H1 (cell line): ENCODE data around the gene TWIST2. TPM values are rescaled to one million over a fixed set of nuclear protein-coding genes. Genes with fewer than 3 reads are reported as not detected.

Source experiments
- CTCF ChIA-PET: fragments of 300-600 bp; sonication (Branson Sonifier 250); formaldehyde crosslinking; loops from one replicate; lab custom pipeline; 2021; ENCODE audit not compliant: partially characterized antibody; lab: Charles Lee
- POLR2A ChIA-PET: fragments of 300-600 bp; sonication (Branson Sonifier 250); formaldehyde crosslinking; loops from one replicate; lab custom pipeline; 2021; ENCODE audit warnings: inconsistent platforms; ENCODE audit not compliant: partially characterized antibody; lab: Charles Lee
- DNase-seq, 2 experiments: peaks; one replicate each; pipeline versions ENCODE4 v3.0.0 to v3.0.0-alpha.2; 2010 to 2022; ENCODE audit warnings: low spot score in 2 of 2, low read depth in 1 of 2, mixed read lengths in 1 of 2
- FAIRE-seq: peaks from 2 replicates; lab custom pipeline; 2011; peaks lifted over from hg19 to GRCh38; lab: Jason Lieb, UNC
- H2AFZ ChIP-seq: 2 replicates; pipeline ENCODE4 v1.8.1; 2012; ENCODE audit warnings: low read length, inconsistent platforms
- H2AK5ac ChIP-seq: 2 replicates; pipeline ENCODE4 v1.6.1; 2013; ENCODE audit warnings: low read depth, low read length
- H2BK120ac ChIP-seq: replicated peaks from 2 replicates; pipeline ENCODE3; 2013; ENCODE audit warnings: low read depth, low read length, inconsistent platforms
- H2BK12ac ChIP-seq: 2 replicates; pipeline ENCODE4 v1.6.1; 2013; ENCODE audit warnings: low read depth, low read length
- H2BK15ac ChIP-seq: 2 replicates; pipeline ENCODE4 v1.6.1; 2013; ENCODE audit warnings: low read length
- H2BK20ac ChIP-seq: 2 replicates; pipeline ENCODE4 v1.6.1; 2013; ENCODE audit warnings: low read length
- H2BK5ac ChIP-seq: 2 replicates; pipeline ENCODE4 v1.6.1; 2013; ENCODE audit warnings: low read depth, low read length
- H3K14ac ChIP-seq: 2 replicates; pipeline ENCODE4 v1.6.1; 2013; ENCODE audit warnings: inconsistent platforms; ENCODE audit not compliant: insufficient read length
- H3K18ac ChIP-seq: 2 replicates; pipeline ENCODE4 v1.6.1; 2013; ENCODE audit warnings: low read length; ENCODE audit errors: extremely low read depth
- H3K23ac ChIP-seq: 2 replicates; pipeline ENCODE4 v1.6.1; 2013; ENCODE audit warnings: inconsistent platforms; ENCODE audit not compliant: insufficient read length
- H3K23me2 ChIP-seq: 2 replicates; pipeline ENCODE4 v1.6.1; 2013; ENCODE audit warnings: low read depth, low read length
- H3K27ac ChIP-seq: 2 replicates; pipeline ENCODE4 v1.6.1; 2011; ENCODE audit warnings: low read depth, low read length, inconsistent platforms
- H3K27me3 ChIP-seq, 4 experiments: replicated peaks in 1 of 4; 1 replicate in 1 of 4; 2 replicates in 3 of 4; pipeline versions ENCODE4 v1.6.1 to v1.8.1; 2011 to 2013; ENCODE audit warnings: low read length in 3 of 4, mild to moderate bottlenecking in 3 of 4, inconsistent platforms in 2 of 4, mixed read lengths in 2 of 4, moderate library complexity in 1 of 4; ENCODE audit not compliant: control insufficient read depth in 3 of 4, insufficient read depth in 3 of 4; ENCODE audit errors: extremely low read depth in 1 of 4
- H3K36me3 ChIP-seq, 4 experiments: 2 replicates each; pipeline versions ENCODE4 v1.6.1 to v1.8.1; 2011 to 2013; ENCODE audit warnings: mild to moderate bottlenecking in 4 of 4, low read length in 3 of 4, moderate library complexity in 2 of 4, control low read depth in 1 of 4, inconsistent platforms in 1 of 4; ENCODE audit not compliant: insufficient read depth in 4 of 4, control insufficient read depth in 2 of 4
- H3K4ac ChIP-seq: replicated peaks from 2 replicates; pipeline ENCODE3; 2013; ENCODE audit warnings: low read length, low read depth, mixed read lengths, inconsistent platforms; ENCODE audit not compliant: insufficient read length
- H3K4me1 ChIP-seq, 4 experiments: replicated peaks in 1 of 4; 1 replicate in 1 of 4; 2 replicates in 3 of 4; pipeline versions ENCODE4 v1.6.1 to v1.8.1; 2011 to 2013; ENCODE audit warnings: low read length in 3 of 4, inconsistent platforms in 2 of 4, mixed read lengths in 1 of 4; ENCODE audit not compliant: insufficient read depth in 4 of 4, control insufficient read depth in 3 of 4
- H3K4me2 ChIP-seq, 2 experiments: 2 replicates each; pipeline versions ENCODE4 v1.6.1 to v1.8.1; 2011 to 2013; ENCODE audit warnings: low read depth in 2 of 2, low read length in 2 of 2, control low read depth in 1 of 2, inconsistent platforms in 1 of 2, mild to moderate bottlenecking in 1 of 2; ENCODE audit not compliant: insufficient read depth in 1 of 2
- H3K4me3 ChIP-seq, 4 experiments: fragments of 200-600, 300-600 bp in 1 of 4; sonication (generic), shearing (Covaris generic), sonication (Bioruptor Twin) in 1 of 4; 2 replicates each; pipeline versions ENCODE4 v1.5.1 to v1.8.1; 2011 to 2016; ENCODE audit warnings: low read length in 4 of 4, low read depth in 3 of 4, control low read depth in 2 of 4, inconsistent platforms in 2 of 4, mild to moderate bottlenecking in 2 of 4, mixed read lengths in 1 of 4, moderate library complexity in 1 of 4; ENCODE audit not compliant: insufficient read depth in 2 of 4; ENCODE audit errors: extremely low read depth in 1 of 4
- H3K56ac ChIP-seq: replicated peaks from 2 replicates; pipeline ENCODE3; 2013; ENCODE audit warnings: low read depth, mild to moderate bottlenecking, mixed read lengths, low read length, inconsistent platforms; ENCODE audit not compliant: insufficient read length
- H3K79me1 ChIP-seq: 2 replicates; pipeline ENCODE4 v1.6.1; 2013; ENCODE audit warnings: low read depth, low read length, control low read depth
- H3K79me2 ChIP-seq, 2 experiments: 2 replicates each; pipeline versions ENCODE4 v1.6.1 to v1.8.1; 2012 to 2013; ENCODE audit warnings: low read length in 2 of 2, mild to moderate bottlenecking in 2 of 2, inconsistent platforms in 1 of 2; ENCODE audit not compliant: insufficient read depth in 2 of 2, control insufficient read depth in 1 of 2
- H3K9ac ChIP-seq, 4 experiments: replicated peaks in 1 of 4; 1 replicate in 1 of 4; 2 replicates in 3 of 4; pipeline versions ENCODE4 v1.6.1 to v1.8.1; 2011 to 2013; ENCODE audit warnings: low read depth in 3 of 4, low read length in 3 of 4, control low read depth in 2 of 4, mild to moderate bottlenecking in 2 of 4, moderate library complexity in 2 of 4, inconsistent platforms in 1 of 4; ENCODE audit errors: extremely low read depth in 1 of 4
- H3K9me3 ChIP-seq, 2 experiments: 2 replicates each; pipeline versions ENCODE4 v1.6.1 to v1.8.1; 2012 to 2013; ENCODE audit warnings: mild to moderate bottlenecking in 2 of 2, moderate library complexity in 2 of 2, control low read depth in 1 of 2, inconsistent platforms in 1 of 2, low read depth in 1 of 2, low read length in 1 of 2, mixed read lengths in 1 of 2; ENCODE audit not compliant: insufficient read depth in 2 of 2
- H4K20me1 ChIP-seq, 2 experiments: replicated peaks in 1 of 2; 2 replicates each; pipeline versions ENCODE3 to v1.8.1; 2011 to 2013; ENCODE audit warnings: inconsistent platforms in 2 of 2, low read length in 2 of 2, mild to moderate bottlenecking in 1 of 2; ENCODE audit not compliant: insufficient read depth in 2 of 2, control insufficient read depth in 1 of 2
- H4K5ac ChIP-seq: 2 replicates; pipeline ENCODE4 v1.6.1; 2013; ENCODE audit warnings: low read length, low read depth, mixed read lengths, inconsistent platforms; ENCODE audit not compliant: insufficient read length
- H4K8ac ChIP-seq: 2 replicates; pipeline ENCODE4 v1.8.0; 2013; ENCODE audit warnings: mild to moderate bottlenecking, moderate library complexity, low read length, inconsistent platforms; ENCODE audit not compliant: insufficient read depth; ENCODE audit errors: extremely low read depth
- H4K91ac ChIP-seq: replicated peaks from 2 replicates; pipeline ENCODE3; 2013; ENCODE audit warnings: low read length, mixed read lengths, inconsistent platforms; ENCODE audit not compliant: insufficient read length
- BACH1 ChIP-seq: IDR thresholded peaks from 2 replicates; pipeline ENCODE4 v1.6.1; 2012; ENCODE audit warnings: low read length, improper control_type of control experiment
- CEBPB ChIP-seq: IDR thresholded peaks from 2 replicates; pipeline ENCODE4 v1.6.1; 2012; ENCODE audit warnings: low read depth, low read length
- CREB1 ChIP-seq: IDR thresholded peaks from 2 replicates; pipeline ENCODE4 v1.6.1; 2012; ENCODE audit warnings: inconsistent platforms
- CTBP2 ChIP-seq: IDR thresholded peaks from 2 replicates; pipeline ENCODE4 v1.7.0; 2011; ENCODE audit warnings: borderline replicate concordance, mild to moderate bottlenecking, moderate library complexity, mixed read lengths, low read length; ENCODE audit not compliant: insufficient read depth, insufficient read length
- FOSL1 ChIP-seq: IDR thresholded peaks from 2 replicates; pipeline ENCODE4 v1.6.1; 2011; ENCODE audit warnings: mild to moderate bottlenecking, low read depth, low read length, moderate library complexity; ENCODE audit not compliant: insufficient read depth
- POLR2A ChIP-seq, 2 experiments: IDR thresholded peaks; 1 replicate in 1 of 2; 2 replicates in 1 of 2; pipeline ENCODE4 v1.6.1; 2011; ENCODE audit warnings: low read depth in 2 of 2, low read length in 2 of 2, mild to moderate bottlenecking in 2 of 2; ENCODE audit errors: control extremely low read depth in 1 of 2
- RNF2 ChIP-seq: fragments of 200-900, 300-1000 bp; sonication (generic); IDR thresholded peaks from 2 replicates; pipeline ENCODE4 v1.7.1; 2016; ENCODE audit warnings: borderline replicate concordance, low read depth, mild to moderate bottlenecking, antibody characterized with exemption, low read length; ENCODE audit not compliant: poor library complexity, severe bottlenecking; ENCODE audit errors: missing control alignments
- SIN3A ChIP-seq, 2 experiments: IDR thresholded peaks in 1 of 2; conservative IDR thresholded peaks in 1 of 2; 2 replicates each; pipeline ENCODE4 v1.6.1; 2011 to 2012; ENCODE audit warnings: low read length in 2 of 2, improper control_type of control experiment in 1 of 2, low read depth in 1 of 2, mild to moderate bottlenecking in 1 of 2
- TCF12 ChIP-seq: IDR thresholded peaks from 2 replicates; pipeline ENCODE4 v1.6.1; 2011; ENCODE audit warnings: low read depth, mild to moderate bottlenecking, low read length
- TEAD4 ChIP-seq: IDR thresholded peaks from 2 replicates; pipeline ENCODE4 v1.6.1; 2012; ENCODE audit warnings: low read depth, low read length, inconsistent platforms, mixed read lengths
- WGBS, 2 experiments: shearing (Covaris generic) in 1 of 2; methylation state at CpG; one replicate each; pipeline versions ENCODE4 v1.1.6 to v1.1.7; 2013 to 2015; ENCODE audit warnings: low lambda C conversion rate in 2 of 2, mixed read lengths in 2 of 2, inconsistent platforms in 1 of 2, low coverage in 1 of 2, missing lambda C conversion rate in 1 of 2; ENCODE audit not compliant: insufficient replicate concordance in 2 of 2, insufficient coverage in 1 of 2, insufficient read length in 1 of 2; ENCODE audit errors: extremely low coverage in 1 of 2, missing lambda C conversion rate in 1 of 2; 5-methylcytosine and 5-hydroxymethylcytosine counted together
- polyA plus RNA-seq, 7 experiments: library from polyadenylated mRNA; depleted of rRNA in 3 of 7; stranded (reverse) in 5 of 7; unstranded in 2 of 7; fragments of >200 nt in 5 of 7; fragments of 200-250 nt in 2 of 7; gene quantifications; 1 replicate in 5 of 7; 2 replicates in 1 of 7; 4 replicates in 1 of 7; pipeline versions ENCODE4 v1.2.1 to v1.2.3, GENCODE V29; 2011 to 2013; ENCODE audit warnings: missing spikeins in 2 of 7, mixed read lengths in 2 of 7
- total RNA-seq: library from RNA; stranded (reverse); fragmentation: NEBNext Ultra II Directional; extraction: Animal tissue kit (Norgen Biotek cat#: 25700); gene quantifications from 2 replicates; pipeline ENCODE4 v1.2.1, GENCODE V29; 2021
- TF ChIP-seq, protein P1 (sequence below), 3 experiments: IDR thresholded peaks; 1 replicate in 2 of 3; 2 replicates in 1 of 3; pipeline versions ENCODE4 v1.5.1 to v1.6.1; 2011; ENCODE audit warnings: low read length in 3 of 3, mild to moderate bottlenecking in 3 of 3, inconsistent platforms in 2 of 3, low read depth in 1 of 3, moderate library complexity in 1 of 3; ENCODE audit not compliant: insufficient read depth in 1 of 3; ENCODE audit errors: control extremely low read depth in 1 of 3

Gene TWIST2
- total and polyA plus RNA-seq, 2 of the 8 experiments (the other 6 are each of a cell fraction or from before 2014, with no cell fraction given): 2.6 to 4.3 TPM

DNA sequence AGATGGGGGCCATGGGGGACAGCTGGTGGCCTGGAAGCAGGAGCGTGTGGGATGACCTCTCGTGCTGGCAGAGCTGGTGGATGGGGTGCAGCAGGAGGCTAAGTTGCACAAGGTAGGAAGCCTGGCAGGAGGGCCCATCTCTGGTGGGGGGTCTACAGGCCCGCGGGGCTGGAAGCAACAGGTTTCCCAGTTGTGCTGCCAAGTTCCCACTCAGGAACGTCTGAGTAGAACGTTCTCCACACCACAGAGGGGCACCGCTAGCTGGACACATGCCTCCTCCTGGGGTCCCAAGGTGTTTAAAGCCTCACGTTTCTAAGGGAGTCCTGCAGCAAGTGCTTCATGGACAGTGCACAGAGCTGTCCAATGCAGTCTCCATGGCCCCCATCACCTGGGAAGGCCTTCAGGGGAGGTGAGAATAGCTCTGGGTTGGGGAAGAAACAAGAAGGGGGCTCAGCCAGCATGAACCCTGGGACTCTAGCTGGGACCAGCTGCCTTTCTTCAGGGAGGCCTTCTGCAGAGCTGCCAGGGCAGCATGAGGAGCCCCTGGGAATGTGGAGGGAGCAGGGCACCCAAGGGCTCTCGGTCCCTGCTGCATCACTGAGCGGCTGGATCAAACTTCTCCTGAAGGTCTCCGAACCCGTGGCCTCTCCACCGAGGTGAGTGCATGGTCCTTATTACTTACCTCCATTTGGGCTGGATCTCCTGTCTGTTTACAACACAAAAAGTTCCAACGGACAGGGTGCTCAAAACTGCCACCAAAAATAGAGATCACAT, 80.0 kb downstream of the TWIST2 start:
- no peak overlapping the region for H2AK5ac ChIP-seq
- H3K4me3 ChIP-seq: no peak overlapping the region
- no peak overlapping the region for H2BK15ac ChIP-seq
- no peak overlapping the region for H3K23ac ChIP-seq
- H3K9me3 ChIP-seq: no peaks in the 10 kb centered on the region
- 91% methylated on average over 13 of the region's 14 CpGs; no CpG with 5 or more reads in 1 of the 2 experiments for WGBS, 2 experiments
- no peak overlapping the region for H3K4ac ChIP-seq
- no peaks in the 10 kb centered on the region for H3K4me1 ChIP-seq
- no peaks in the 10 kb centered on the region for H3K79me2 ChIP-seq
- no peak overlapping the region; a peak in 1 of 7 replicates for H3K9ac ChIP-seq
- DNase-seq (no peak), FAIRE-seq (no peak)
- H2AFZ ChIP-seq: no peak overlapping the region
- H4K91ac ChIP-seq: no peak overlapping the region
- ChIA-PET CTCF (no interaction called here), POLR2A (no interaction called here)
- no peak overlapping the region for H4K5ac ChIP-seq
- H4K20me1 ChIP-seq: no peaks in the 10 kb centered on the region
- no peak overlapping the region for H3K56ac ChIP-seq
- no peaks in the 10 kb centered on the region for H3K36me3 ChIP-seq
- H2BK20ac ChIP-seq: no peak overlapping the region
- H3K79me1 ChIP-seq: no peaks in the 10 kb centered on the region
- H2BK12ac ChIP-seq: no peak overlapping the region
- H3K27me3 ChIP-seq: no peaks in the 10 kb centered on the region
- no peak overlapping the region for H4K8ac ChIP-seq
- H3K27ac ChIP-seq: no peak overlapping the region
- no peak overlapping the region for H2BK5ac ChIP-seq
- H2BK120ac ChIP-seq: no peak overlapping the region
- H3K4me2 ChIP-seq: no peak overlapping the region
- no peaks in the 10 kb centered on the region for H3K23me2 ChIP-seq
- no peak overlapping the region for H3K14ac ChIP-seq
- no peak overlapping the region for H3K18ac ChIP-seq
- TF ChIP-seq, protein P1, sequence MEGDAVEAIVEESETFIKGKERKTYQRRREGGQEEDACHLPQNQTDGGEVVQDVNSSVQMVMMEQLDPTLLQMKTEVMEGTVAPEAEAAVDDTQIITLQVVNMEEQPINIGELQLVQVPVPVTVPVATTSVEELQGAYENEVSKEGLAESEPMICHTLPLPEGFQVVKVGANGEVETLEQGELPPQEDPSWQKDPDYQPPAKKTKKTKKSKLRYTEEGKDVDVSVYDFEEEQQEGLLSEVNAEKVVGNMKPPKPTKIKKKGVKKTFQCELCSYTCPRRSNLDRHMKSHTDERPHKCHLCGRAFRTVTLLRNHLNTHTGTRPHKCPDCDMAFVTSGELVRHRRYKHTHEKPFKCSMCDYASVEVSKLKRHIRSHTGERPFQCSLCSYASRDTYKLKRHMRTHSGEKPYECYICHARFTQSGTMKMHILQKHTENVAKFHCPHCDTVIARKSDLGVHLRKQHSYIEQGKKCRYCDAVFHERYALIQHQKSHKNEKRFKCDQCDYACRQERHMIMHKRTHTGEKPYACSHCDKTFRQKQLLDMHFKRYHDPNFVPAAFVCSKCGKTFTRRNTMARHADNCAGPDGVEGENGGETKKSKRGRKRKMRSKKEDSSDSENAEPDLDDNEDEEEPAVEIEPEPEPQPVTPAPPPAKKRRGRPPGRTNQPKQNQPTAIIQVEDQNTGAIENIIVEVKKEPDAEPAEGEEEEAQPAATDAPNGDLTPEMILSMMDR (IDR thresholded peaks at IDR 0.05; ENCODE audit: control extremely low read depth in 1 of 3, insufficient read depth in 1 of 3, low read depth in 1 of 3, low read length in 3 of 3): no peak
- TF ChIP-seq TCF12: no peak
- no peak for TF ChIP-seq SIN3A (conservative IDR thresholded peaks at IDR 0.05 in 1 of 2, IDR thresholded peaks at IDR 0.05 in 1 of 2; ENCODE audit: low read depth in 1 of 2, low read length in 2 of 2)
- TF ChIP-seq POLR2A (IDR thresholded peaks at IDR 0.05; ENCODE audit: control extremely low read depth in 1 of 2, low read depth in 2 of 2, low read length in 2 of 2): no peak
- TF ChIP-seq CREB1: no peak
- no peak for TF ChIP-seq BACH1
- no peak for TF ChIP-seq FOSL1
- no peak for TF ChIP-seq CEBPB
- TF ChIP-seq RNF2: no peak
- TF ChIP-seq TEAD4: no peak
- TF ChIP-seq CTBP2: no peak
